GM10248 (cell line): ENCODE measurements around the gene ACOT7.

Source experiments
- CTCF ChIA-PET: fragments of 300-600 bp; sonication (Branson Sonifier 250); formaldehyde crosslinking; extraction: SDS; loops from one replicate; lab custom pipeline; 2021; ENCODE audit warnings: antibody characterized with exemption; lab: Yijun Ruan, JAX
- POLR2A ChIA-PET: fragments of 350-650 bp; sonication (Branson Sonifier 250); formaldehyde crosslinking; extraction: SDS; loops from one replicate; lab custom pipeline; 2020; ENCODE audit warnings: antibody characterized with exemption; lab: Yijun Ruan, JAX
- DNase-seq: peaks from one replicate; pipeline ENCODE4 v3.0.0; 2012; ENCODE audit errors: extremely low spot score
- TF ChIP-seq, protein P1 (sequence below): IDR thresholded peaks from 2 replicates; pipeline ENCODE4 v1.5.1; 2012; ENCODE audit warnings: mild to moderate bottlenecking, low read depth; ENCODE audit errors: extremely low read depth, missing control alignments, control extremely low read depth

ACOT7 gene

DNA sequence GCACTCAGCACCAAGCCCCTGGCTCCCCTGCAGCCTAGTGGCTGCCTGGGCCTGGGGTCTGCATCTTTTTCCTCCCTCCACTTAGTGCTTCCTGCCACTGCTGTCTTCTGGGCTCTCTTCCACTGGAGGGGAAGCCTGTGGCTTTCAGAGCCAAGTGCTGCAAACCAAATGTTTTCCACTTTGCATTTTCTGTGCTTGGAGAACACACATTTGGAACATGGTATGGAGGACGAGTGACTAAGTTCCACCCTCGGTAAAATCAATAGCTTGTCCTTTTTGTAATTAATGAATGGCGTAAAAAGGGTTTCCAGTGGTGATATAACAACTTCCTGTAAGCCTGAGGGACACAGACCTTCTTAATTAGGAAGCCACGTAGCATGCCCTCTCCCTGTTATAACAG is 122.6 kb downstream of the ACOT7 start:
- POLR2A ChIA-PET, result no interaction called here
- CTCF ChIA-PET, result interaction anchor here (1.3 kb wide), 1 partner anchor 9 kb away, joined by 4 read pairs; no protein-coding TSS in a partner anchor
- DNase-seq, result no peak
- TF ChIP-seq, protein P1, sequence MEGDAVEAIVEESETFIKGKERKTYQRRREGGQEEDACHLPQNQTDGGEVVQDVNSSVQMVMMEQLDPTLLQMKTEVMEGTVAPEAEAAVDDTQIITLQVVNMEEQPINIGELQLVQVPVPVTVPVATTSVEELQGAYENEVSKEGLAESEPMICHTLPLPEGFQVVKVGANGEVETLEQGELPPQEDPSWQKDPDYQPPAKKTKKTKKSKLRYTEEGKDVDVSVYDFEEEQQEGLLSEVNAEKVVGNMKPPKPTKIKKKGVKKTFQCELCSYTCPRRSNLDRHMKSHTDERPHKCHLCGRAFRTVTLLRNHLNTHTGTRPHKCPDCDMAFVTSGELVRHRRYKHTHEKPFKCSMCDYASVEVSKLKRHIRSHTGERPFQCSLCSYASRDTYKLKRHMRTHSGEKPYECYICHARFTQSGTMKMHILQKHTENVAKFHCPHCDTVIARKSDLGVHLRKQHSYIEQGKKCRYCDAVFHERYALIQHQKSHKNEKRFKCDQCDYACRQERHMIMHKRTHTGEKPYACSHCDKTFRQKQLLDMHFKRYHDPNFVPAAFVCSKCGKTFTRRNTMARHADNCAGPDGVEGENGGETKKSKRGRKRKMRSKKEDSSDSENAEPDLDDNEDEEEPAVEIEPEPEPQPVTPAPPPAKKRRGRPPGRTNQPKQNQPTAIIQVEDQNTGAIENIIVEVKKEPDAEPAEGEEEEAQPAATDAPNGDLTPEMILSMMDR, result no peak

DNA sequence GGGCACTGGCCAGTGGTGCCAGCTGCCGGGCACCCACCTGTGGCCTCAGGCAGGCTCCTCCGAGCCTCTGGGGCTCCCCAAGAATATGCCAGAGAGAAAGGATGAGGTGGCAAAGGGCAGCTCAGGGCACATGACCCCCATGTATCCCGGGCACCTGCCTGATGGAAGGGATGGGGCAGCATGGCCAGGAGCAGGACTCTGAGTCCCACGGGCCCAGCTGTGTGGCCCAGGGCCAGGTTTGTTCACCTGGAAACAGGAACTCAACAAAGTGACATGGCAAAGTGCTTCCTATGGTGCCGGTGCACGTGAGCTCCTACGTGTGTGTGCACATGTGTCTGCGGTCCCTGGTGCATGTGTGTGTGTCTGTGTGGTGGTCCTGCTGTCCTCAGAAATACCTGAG is 123.2 kb downstream of the ACOT7 start:
- DNase-seq, result no peak
- TF ChIP-seq, protein P1, result no peak
- CTCF ChIA-PET, result no interaction called here
- POLR2A ChIA-PET, result no interaction called here

DNA sequence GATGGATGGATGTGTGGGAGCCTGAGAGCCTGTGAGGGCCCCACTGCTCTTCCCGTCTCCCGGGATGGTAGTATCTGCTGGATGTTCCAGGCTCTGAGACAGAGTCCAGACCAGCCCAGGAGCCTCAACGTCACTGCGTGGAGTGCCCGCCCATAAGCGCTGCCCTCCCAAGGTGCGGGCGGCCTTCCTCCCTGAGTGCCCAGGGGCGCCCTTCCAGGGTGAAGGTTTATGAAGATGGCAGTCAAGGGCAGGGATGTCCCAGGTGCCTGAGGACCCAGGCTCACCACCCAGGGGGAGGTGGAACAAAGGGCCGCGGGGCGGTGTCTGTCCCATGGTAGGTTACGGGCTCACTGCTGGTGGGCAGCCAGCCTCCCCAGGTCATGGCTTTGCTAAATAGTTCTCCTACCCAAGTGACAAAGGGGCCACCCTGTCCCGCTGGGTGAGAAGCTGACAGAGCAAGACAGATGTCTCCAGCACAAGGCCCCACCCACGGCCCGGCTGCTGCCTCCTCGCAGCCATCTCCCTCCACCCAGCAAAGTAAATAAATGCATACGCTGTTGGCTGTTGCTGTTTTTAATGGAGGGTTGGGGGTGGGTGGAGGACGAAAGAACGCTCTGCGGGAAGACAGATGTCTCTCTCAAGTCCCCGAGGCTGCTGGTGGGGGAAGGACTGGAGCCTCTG is 123.7 kb downstream of the ACOT7 start:
- TF ChIP-seq, protein P1, result no peak
- DNase-seq, result no peak
- ChIA-PET CTCF (no interaction called here), POLR2A (no interaction called here)

DNA sequence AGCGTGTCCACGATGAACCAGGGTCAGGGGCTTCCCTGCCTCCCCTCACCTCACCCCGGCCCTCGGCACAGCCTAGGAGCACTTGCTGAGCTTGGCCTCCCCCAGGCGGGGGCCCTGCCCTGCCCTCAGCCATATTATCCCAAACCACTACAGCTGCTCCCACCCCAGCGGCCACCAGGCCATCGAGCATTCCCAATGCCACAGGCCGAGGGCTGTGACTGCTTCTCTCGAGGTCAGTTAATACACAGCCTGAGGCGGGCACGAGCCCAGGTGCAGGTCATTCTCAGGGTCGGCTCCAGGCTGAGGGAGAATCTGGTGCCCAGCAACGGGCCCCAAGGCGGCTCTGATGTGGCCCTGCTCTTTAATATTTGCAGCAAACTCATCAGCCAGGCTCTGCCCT is 124.3 kb downstream of the ACOT7 start:
- TF ChIP-seq, protein P1, result no peak
- no peak for DNase-seq
- ChIA-PET CTCF (interaction anchor here (1.0 kb wide), 1 partner anchor 75 kb away, joined by 3 read pairs; no protein-coding TSS in a partner anchor), POLR2A (no interaction called here)

DNA sequence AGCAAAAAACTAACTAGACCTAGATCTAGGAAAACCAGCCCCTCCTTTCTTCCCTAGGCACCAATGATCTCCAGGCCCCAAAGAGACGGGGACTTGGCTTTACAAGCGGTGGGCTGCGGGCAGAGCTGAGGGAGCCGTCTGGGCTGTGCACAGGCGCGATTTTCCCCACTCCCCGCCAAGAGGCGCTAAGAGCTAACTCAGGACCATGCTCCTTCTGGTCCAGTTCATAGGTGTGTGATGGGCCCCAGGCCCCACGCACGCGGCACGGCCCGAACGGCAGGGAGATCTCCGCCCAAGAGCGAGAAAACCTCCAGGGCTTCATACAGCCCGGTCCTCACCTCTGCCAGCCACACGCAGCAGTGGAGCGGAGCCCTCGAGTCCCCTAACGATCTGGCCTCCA is 125.2 kb downstream of the ACOT7 start:
- ChIA-PET CTCF (interaction anchor here (1.0 to 1.3 kb wide), 4 partner anchors 22 to 76 kb away, joined by 3 to 7 read pairs (median 3); no protein-coding TSS in a partner anchor), POLR2A (no interaction called here)
- TF ChIP-seq, protein P1, result no peak
- DNase-seq, result no peak

DNA sequence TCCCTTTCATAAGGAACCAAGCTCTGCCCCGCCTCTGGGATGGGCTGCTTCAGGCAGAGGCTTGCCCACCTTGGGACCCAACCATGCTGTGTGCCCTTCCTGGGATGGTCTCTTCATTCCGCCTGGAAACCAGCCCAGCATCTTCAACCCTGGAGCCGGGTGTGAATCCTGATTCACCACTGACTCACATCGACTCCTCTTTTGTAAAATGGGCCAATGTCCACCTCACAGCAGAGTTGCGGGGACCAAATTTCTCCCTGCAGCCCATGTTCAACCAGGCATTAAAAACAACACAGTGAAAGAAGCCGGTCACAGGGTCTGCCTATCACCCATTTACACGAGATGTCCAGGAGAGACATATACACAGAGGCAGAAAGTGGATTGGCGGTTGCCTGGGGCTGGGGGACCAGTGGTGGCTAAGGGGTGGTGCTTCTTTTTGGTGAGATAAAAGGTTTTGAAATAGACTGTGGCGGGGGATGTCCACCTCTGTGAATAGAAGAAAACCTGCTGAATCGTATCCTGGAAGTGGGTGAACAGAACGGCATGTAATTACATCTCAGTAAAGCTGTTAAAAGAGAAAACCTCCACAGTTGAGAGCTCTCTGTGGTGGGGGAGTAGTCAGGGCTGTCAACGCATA is 125.8 kb downstream of the ACOT7 start:
- no peak for DNase-seq
- CTCF ChIA-PET, result interaction anchor here (1.0 to 1.3 kb wide), 5 partner anchors 21 to 81 kb away, joined by 3 to 7 read pairs (median 3); no protein-coding TSS in a partner anchor
- POLR2A ChIA-PET, result no interaction called here
- TF ChIP-seq, protein P1, result no peak
